ENCODE data around the gene ACTG1. TPM values are rescaled to one million over a fixed set of nuclear protein-coding genes. Genes with fewer than 3 reads are reported as not detected.

ACTG1 gene
- total and polyA plus RNA-seq, 9 of the 15 experiments (the other 6 are each of a cell fraction or from before 2014, with no cell fraction given), result 224 to 1,775 (median 568) TPM

DNA sequence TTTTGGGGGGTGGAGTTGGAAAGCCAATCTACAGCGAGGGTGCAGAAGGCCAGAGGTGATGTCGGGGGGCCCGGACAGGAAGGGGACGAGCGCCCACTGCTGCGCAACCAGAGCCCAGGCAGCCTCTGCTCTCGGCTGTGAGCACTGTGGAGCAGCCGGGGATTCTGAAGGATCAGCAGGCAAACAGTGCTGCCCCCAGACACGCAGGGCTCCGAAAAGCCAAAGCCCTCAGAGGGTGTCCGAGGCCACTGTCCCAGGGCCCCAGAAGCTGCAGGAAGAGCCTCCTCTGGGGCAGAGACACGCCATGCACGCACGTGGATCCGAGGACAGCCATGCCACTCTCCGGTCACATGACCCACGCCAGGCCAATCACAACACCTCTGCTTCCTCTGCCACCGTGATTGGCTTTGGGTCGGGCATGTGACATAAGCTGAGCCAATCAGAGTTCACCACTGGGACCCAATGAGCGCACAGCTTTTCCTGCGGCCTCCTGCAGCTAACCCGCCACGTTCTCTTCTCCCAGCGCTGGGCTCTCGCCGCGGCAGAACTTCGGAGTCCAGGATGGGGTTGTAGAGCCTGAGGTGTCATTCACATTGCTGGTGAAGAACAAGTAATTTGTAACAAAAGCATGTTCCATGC lies 40.7 kb downstream of the ACTG1 start (continued):
- TF ChIP-seq ZNF511 (CRISPR knock-in tag; IDR thresholded peaks at IDR 0.05) (peak; percentile 96), LEF1 (IDR thresholded peaks at IDR 0.05) (no peak), PKNOX1 (IDR thresholded peaks at IDR 0.05) (peak; percentile 90), SMC3 (conservative IDR thresholded peaks at IDR 0.05; ENCODE audit: insufficient read depth, low read depth, low read length) (peak; percentile 56), MTA1 (IDR thresholded peaks at IDR 0.05; ENCODE audit: borderline replicate concordance) (no peak), BRF2 (IDR thresholded peaks at IDR 0.05; ENCODE audit: borderline replicate concordance, insufficient read depth, insufficient read length) (no peak), MGA (IDR thresholded peaks at IDR 0.05) (peak; percentile 100), SMARCA5 (IDR thresholded peaks at IDR 0.05) (no peak), ZNF766 (CRISPR knock-in tag; conservative IDR thresholded peaks at IDR 0.05) (0 out of 2 replicates have a peak, but pooled peaks have one; percentile 29), SETDB1 (IDR thresholded peaks at IDR 0.05; ENCODE audit: low read length) (no peak), ZNF57 (CRISPR knock-in tag; IDR thresholded peaks at IDR 0.05) (no peak), ZBTB17 (CRISPR knock-in tag; IDR thresholded peaks at IDR 0.05) (peak; percentile 31; the same call in 1 of the 2 replicates), PTTG1 (tag; IDR thresholded peaks at IDR 0.05; ENCODE audit: low read depth) (no peak)

Measured in K562 (cell line).